NOMO-1 treated with DMSO at 0.1 percent for 48 hours (cell line): ENCODE results near the gene ARID1B.

Experiments used
- DNase-seq: peaks from one replicate; lab custom pipeline; 2025; ENCODE audit not compliant: unreplicated experiment; lab: John Stamatoyannopoulos, UW

Gene ARID1B

DNA sequence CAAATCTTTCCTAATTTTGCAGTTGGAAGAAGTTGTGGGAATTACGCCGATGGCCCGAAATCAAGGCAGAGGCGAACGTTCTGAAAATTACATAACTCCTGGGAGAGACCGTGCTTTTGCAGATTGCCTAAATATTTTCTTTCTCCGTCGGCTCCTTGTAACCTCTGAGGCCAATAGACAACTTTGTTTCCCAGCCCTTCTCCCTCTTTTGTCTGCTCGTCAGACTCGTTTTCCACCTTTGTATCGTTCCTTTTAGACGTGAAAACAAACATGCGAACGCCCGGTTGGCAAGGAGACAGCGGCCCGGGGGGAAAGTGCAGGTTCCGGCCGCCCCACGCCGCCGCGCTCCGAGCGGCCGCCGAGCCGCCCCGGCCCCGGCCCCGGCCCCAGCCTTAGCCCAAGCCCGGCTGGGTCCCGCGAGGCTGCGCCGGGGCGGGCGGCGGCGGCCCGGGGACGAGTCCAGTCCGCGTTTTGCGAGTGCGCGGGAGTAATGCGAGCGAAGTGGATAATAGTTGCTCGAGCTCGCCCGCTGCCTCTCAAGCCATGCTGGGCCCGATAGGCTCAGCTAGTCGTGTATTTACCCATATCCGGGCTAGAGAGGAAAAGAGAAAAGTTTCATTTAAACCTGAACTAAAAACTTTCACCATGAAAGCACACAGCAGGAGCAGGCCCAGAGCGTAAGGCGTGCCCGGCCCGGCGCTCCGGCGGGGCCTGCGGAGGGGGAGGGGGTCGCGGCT is at the start of gene ARID1B:
TSS of gene ARID1B (plus strand) at position 539 of the 737 bp plus-strand sequence. CDS start 303 bp downstream, outside the sequence.
- peak; percentile 59 for DNase-seq

DNA sequence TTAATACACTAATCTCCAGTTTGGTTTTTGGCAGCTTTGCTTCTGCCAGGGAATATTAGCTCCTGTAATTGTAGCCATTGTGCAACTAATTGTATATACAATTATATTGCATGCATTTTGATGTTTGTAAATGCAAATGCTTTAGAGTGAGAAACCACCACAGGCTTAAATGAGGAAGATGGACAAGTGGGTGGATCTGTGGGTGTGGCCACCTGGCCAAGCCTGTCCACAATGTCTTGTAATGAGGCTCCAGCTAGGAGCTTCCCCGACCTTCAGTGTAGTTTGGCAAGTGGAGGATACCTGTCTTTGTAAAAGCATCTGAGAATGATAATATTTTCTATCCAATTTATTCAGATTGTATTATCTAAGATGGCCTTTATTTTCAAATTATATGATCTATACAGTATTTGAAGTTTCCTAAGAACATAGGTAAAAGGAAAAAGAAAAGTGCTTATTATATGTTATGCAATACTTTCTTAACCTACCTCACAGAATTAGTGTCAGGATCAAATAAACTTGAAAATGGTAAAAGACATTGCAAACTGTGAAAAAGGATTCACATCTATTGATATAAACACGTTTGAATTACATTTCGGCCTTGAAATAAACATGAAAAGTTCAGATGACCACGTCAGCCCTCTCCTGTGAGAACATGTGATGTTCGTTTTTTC is 49.3 kb upstream of the ARID1B start:
- DNase-seq = peak; percentile 43

DNA sequence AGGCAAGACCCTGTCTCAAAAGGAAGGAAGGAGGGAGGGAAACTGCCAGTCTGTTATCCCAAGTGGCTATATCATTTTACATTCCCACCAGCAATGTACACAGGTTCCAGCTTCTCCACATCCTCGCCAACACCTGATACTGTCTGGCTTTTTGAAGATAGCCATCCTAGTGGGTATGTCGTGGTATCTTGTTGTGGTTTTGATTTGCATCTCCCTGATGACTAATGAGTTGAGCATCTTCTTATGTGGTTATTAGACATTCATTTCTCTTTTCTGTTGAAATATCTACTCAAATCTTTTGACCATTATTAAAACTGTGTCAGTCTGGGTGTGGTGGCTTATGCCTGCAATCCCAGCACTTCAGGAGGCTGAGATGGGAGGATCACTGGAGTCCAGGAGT is 47.9 kb upstream of the ARID1B start:
- DNase-seq = no peak

DNA sequence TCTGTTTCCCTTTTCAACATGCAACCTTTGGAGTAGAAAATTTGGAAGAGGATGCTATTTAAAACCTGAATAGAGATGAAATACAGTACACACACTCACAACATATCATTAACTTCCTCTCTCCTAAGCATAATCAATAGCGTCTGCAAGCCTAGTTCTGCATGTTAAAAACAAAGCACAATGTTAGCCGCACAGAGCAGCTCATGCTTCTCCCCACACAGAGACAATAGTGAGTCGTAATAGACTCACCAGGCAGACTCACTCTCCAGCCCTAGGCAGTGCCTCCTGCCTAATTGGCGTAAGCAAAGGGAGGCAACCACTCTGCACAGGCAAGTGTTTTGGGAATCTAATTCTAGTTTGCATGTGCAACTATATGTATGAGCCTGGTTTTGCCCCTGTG is 45.8 kb upstream of the ARID1B start:
- DNase-seq = no peak

DNA sequence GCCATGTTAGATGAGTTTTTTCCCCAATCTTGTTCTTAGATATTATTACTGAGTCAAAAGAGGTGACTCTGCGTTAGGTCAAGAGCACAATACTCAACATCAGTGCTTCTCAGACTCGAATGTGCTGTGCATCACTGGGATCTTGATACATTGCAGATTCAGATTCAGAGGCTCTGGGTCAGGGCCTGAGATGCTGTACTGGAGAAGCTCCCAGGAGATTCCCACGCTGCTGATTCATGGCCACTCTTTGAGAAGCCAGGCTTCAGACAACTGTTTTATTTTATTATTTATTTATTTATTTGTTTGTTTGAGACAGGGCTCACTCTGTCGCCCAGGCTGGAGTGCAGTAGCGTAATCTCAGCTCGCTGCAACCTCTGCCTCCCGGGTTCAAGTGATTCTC is 41.4 kb upstream of the ARID1B start:
- DNase-seq = no peak

DNA sequence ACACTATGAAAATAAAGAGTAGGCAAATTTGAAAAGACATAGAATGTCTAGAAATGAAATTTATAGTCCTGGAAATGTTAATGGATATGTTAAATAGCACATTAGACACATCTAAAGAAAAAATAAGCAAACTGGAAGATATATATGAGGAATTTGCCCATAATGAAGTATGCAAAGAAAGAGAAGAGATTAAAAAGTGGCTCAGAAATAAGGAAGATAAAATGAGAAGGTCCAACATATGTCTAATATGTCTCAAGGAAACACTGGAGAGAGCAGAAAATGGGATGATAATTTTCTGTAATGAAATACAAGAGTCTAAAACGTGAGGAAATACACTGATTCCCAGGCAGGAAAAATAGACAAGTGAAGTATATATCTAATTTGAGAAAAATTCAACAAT is 36.6 kb upstream of the ARID1B start:
- no peak for DNase-seq

DNA sequence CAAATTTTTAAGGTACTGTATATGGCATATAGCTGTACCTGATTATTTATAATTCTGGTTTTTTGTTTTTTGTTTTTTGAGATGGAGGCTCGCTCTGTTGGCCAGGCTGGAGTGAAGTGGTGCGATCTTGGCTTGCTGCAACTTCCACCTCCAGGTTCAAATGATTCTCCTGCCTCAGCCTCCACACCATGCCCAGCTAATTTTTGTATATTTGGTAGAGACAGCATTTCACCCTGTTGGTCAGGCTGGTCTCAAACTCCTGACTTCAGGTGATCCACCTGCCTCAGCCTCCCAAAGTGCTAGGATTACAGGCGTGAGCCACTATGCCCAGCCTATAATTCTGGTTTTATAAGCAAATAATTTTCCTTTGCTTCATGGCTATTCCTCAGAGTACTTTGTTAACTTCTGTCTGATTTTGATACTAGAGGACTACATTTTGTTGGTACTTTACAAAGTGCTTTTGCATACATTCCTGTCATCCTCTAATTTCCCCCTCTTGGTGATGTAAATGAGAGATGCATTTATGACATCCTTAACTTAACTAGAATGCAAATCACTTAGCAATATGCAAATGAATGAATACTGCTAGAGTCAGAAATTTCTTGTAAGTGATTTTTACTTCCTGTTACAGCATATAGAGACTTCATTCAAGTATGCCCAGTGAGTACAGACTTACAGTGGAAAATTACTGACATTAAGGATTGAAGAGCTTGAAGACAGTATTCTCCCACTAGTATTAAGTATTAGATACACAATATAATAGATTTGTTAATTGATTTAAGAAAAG is 35.7 kb upstream of the ARID1B start:
- no peak for DNase-seq

DNA sequence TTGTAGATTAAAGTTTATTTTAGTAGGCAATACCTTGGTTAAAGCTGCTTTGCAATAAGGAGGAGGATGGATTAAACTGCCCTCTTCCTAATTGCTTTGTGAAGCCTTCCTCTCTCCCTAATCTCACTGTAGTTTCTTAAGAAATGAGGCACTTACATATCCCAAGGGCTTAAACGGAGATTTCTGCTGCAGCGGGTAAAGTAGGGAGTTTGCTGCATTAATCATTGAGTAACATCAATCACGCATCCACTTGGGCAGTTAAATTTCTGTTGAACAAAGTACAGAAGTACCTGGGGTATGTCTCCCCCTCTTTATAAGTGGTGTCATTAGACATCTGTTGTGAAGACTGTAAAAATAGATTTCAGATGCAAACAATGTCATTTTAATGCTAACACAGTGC is 29.5 kb upstream of the ARID1B start:
- DNase-seq = no peak

DNA sequence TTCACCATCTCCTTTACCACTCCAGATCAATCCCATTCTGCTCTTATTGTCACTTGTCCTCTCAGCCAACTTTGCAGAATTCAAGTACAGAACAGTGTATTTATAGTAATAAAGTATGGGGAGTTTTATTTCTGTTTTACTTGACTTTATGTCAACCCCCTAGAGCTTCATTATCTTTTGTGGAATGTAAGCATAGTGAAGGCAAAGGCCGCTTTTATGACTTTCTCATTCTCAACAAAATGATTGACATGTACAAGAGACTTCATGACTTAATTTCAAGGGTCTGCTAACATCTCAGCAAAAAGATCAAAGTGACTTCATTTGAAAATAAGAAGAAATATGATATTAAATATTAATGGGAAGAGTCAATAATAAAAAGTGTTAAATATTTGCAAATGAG is 28.7 kb upstream of the ARID1B start:
- DNase-seq = no peak

DNA sequence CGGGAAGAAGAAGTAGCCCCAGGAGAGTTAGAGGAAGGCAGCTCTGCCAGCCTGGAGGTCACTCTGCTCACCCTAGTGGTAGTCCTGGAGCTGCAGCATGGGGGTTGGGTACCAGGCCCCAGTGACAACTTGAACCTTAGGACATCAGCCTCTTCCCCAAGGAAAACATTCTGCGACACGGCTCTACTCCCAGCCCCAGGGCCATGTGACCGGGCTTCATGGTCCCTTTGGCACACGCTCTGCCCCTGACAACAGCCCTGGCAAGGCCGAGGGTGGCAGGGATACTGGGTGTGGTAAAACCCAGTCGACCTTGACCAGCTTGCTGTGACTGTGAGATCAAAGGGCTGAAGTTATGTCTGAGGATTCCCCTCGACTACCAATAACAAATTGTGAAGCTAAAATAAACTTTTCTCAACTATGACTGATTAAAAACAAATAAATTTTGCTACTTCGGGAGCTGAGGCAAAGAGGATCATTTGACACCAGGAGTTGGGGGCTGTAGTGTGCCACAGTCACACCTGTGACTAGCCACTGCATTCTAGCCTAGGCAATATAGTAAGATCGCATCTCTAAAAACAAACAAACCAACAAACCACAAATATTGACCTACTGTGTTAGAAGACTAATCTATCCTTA is 24.4 kb upstream of the ARID1B start:
- DNase-seq = no peak

DNA sequence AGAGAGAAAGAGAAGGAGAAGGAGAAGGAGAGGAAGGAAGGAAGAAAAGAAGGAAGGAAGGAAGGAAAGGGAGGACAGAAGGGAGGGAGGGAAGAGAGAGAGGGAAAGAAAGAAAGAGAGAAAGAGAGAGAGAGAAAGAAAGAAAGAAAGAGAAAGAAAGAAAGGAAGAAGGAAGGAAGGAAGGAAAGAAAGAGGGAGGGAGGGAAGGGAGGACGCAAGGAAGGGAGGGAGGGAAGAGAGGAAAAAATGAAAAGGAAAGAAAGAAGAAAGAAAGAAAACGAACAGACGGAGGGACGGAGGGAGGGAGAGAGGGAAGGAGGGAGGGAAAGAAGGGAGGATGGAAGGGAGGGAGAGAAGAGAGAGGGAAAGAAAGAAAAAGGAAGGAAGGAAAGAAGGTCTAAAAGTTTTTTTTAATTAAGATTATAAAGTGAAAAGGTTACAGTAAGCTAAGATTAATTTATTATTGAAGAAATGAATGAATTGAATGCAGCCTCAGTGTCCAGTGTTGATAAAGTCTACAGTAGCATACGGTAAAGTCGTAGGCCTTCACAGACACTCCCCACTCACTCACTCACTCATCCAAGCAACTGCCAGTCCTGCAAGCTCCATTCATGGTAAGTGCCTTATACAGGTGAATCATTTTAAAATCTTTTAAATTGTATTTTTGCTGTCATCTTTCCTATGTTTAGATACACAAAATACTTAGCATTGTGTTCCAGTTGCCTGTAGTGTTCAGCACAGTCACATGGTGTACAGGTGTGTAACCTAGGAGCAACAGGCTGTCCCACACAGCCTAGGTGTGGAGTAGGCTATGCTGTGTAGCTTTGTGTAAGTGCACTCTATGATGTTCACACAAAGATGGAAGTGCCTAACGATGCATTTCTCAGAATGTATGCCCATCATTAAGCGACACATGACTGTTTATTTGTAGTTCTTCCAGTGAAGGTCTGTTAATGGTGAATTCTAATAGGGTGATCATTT is 20.3 kb upstream of the ARID1B start:
- no peak for DNase-seq

DNA sequence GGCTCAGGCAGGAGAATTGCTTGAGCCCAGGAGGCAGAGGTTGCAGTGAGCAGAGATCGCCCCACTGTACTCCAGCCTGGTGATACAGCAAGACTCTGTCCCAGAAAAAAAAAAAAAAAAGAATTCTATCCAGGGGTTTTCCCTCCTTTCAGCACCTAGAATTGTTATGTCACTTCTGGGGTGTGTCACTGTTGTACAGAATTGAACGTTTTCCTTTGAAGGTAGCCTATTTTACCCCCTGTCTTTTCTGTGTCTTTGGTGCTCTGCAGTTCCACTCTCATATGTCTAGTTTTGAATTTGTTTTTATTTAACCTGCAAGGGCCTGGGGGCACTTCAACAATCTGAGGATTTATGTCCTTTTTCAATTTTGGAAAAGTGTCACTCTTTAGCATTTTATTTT is 19.3 kb upstream of the ARID1B start:
- no peak for DNase-seq

DNA sequence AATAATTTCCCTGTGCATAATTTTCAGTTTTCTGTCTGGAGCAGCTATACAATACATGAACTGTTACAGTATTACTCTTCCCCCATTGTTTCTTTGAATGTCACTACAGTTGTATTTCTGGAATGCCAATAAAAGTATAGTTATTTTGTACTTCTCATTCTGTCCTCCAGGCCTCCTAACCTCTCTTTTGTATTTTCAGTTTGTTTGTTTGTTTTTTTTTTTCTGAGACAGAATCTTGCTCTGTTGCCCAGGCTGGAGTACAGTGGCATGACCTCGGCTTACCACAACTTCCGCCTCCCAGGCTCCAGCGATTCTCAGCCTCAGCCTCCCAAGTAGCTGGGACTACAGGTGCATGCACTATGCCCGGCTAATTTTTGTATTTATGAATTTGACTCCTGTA is 16.8 kb upstream of the ARID1B start:
- no peak for DNase-seq

DNA sequence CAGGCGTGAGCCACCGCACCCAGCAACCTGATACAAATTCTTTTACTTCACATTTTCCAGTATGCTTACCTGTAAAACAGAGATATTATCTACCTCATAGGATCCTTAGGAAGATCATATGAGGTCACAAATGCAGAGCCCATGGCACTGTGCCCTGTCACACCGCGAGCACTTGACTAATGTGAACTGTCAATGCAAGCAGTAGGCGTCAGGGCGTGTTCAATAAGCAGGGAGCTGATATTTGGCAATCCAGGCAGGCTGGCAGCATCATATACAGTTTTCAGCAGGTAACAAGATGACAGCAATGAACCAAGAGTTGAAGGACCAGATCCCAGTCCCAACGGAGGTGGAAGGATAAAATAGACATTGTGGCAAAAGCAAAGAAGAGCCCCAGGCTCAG is 14.6 kb upstream of the ARID1B start:
- no peak for DNase-seq

DNA sequence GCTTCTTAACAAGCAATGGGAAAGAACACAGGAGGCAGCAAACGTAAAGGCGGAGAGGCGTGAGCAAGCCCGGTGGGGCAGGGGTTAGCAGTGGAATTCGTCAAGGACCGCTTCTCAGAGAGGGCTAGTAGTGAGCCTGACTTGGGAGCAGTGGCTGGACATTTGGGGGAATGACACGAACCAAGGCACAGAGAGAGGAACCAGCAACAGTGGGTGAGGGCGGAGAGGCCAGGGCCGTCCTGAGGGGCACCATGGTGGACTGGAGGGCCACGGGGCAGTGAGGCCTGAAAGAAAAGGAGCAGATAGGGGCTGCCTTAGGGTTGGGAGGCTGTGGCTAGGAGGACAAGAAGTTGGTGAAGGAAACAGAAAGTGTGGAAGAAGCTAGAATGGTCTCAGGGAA is 12.1 kb upstream of the ARID1B start:
- no peak for DNase-seq

DNA sequence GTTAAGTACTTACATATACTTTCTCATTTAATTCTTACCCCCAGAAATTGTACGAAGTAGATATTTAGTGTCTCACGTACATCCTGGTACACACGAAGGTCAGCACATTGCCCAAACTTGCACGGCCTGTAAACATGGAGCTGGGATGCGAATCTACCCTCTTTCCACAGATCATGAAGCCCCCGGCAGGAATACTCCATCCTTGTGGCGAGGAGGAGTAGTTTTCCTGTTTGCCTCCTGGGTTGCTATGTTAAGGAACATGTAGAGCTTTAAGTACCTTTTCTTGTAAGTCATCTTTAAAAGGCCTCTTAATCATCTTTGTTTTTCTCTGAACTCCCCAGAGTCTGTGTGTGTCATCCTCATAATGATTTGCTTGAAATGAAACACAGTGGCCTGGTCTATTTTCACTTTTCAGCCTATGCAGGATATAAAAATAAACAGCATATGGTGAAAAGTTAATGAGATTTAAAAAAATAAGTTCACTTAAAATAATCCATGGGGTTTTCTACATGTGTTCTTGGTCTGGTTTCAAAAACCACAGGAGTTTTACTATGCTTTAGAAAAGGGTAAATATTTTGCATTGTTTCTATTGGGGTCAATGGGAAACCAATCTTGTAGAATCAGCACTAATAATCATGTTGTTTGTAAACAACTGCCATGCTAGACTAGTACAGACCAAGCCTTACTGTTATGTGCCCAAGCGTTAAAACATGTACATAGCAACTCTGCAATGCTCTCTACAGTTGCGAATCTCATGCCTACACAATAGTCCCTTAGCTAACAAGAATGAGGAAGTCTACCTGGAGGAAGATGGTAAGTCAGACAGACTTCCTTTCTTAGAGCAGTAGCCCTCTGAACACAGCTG is 9.3 kb upstream of the ARID1B start:
- DNase-seq = no peak

DNA sequence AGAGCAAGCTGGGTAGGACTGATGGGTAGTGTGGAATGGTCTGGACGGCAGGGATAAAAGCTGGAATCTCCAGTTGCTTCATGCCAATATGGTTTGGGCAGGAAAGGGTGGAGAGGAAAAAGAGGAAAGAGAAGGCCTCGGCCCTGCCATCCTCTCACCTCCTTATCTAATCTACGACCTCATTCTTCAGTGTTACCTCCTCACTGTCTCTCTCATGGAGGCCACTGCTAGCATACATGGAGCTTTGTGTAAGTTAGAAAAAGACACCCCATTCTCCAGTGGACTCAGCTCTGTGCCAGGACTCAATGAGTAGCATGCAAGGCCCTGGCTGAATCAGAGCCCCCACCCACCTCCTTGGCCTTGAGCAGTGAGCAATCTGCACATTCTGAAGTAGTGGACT is 6.1 kb upstream of the ARID1B start:
- DNase-seq = no peak

DNA sequence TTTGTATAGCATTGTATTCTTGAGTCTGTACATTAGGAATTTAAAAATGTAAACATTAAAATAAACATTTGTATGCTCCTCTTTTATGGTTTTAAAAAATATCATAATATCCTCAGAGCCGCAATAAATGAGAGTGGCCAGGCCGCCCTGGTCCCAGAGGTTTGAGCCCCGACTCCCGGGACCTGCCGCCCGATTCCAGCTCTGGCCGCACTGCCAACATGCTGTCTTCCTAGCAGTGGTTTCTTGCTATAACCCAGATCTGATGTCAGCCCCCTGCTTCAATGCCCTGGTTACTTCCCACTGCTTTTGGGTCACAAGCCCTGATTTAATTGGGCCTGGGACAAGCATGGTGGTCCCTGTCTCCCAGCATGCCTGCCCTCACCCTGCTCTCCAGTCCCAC is 5.4 kb upstream of the ARID1B start:
- DNase-seq = no peak

DNA sequence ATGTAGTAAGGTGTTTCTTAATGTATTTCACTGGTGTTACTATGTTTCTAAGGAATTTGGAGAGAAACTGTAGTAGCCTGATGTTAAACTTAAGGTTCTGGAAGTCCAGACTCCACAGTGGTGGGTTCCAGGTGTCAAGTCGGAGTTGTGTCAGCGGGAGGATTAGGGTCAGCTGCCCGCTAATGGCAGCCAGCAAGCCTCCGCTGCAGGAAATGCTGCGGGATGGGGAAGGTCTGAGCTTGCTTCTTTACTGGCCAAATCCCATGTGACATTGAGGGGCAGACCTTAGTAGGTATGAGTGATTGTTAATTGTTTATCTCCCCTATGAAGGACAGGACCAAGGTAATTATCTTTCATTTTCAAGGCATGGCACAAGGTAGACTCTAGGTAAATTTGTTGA is 3.7 kb upstream of the ARID1B start:
- no peak for DNase-seq
